NB4 (cell line): ENCODE measurements around the gene CIAPIN1.
A peak's percentile ranks its signal among the peaks of the same experiment; 100 is the strongest.

Experiments
- DNase-seq: peaks from one replicate; pipeline ENCODE4 v3.0.0; 2010; ENCODE audit warnings: low read depth
- H3K4me3 ChIP-seq: one replicate; pipeline ENCODE4 v1.5.1; 2011; ENCODE audit warnings: mild to moderate bottlenecking, low read depth, low read length, moderate library complexity
- CTCF ChIP-seq: IDR thresholded peaks from one replicate; pipeline ENCODE4 v1.5.1; 2012; ENCODE audit warnings: low read depth, low read length
- MAX ChIP-seq: IDR thresholded peaks from 2 replicates; pipeline ENCODE4 v1.6.1; 2011; ENCODE audit warnings: low read depth, low read length
- MYC ChIP-seq: IDR thresholded peaks from 2 replicates; pipeline ENCODE4 v1.6.1; 2011; ENCODE audit warnings: low read depth, low read length
- POLR2A ChIP-seq: IDR thresholded peaks from 2 replicates; pipeline ENCODE4 v1.6.1; 2011; ENCODE audit warnings: mild to moderate bottlenecking; ENCODE audit not compliant: insufficient read length; ENCODE audit errors: extremely low read depth

CIAPIN1 gene

DNA sequence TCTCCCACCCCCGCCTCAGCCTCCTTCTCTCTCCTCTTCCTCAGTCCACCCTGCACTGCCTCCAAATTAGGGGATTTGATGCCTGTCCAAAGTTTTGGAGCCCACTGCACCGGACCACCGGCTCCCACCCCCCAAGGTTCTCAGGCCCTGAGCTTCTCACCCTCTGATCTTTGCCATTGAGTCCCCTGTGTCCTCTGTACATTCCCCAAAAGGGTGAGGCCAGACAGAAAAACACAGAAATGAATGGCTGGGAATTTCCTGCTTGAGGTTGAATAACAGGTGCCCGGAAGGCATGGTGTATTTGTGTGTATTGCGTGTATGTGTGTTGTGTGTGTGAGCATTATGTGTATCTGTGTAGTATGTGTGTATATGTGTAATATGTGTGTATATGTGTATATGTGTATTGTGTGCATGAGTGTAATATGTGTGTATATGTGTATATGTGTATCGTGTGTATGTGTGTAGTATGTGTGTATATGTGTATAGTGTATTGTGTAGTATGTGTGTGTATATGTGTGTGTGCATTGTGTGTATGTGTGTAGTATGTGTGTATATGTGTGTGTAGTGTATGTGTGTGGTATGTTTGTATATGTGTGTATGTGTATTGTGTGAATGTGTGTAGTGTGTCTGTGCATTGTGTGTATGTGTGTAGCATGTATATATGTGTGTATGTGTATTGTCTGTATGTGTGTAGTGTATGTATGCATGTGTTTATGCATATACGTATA is 58.7 kb downstream of the CIAPIN1 start:
- H3K4me3 ChIP-seq: no peak overlapping the region
- TF ChIP-seq MAX (no peak), CTCF (no peak)
- no peak for DNase-seq

GRCh38 chr16:57387598-57388354 is 59.4 kb downstream of the CIAPIN1 start:
- H3K4me3 ChIP-seq: no peak overlapping the region
- TF ChIP-seq CTCF (no peak), POLR2A (no peak), MYC (no peak), MAX (no peak)
- no peak for DNase-seq

DNA sequence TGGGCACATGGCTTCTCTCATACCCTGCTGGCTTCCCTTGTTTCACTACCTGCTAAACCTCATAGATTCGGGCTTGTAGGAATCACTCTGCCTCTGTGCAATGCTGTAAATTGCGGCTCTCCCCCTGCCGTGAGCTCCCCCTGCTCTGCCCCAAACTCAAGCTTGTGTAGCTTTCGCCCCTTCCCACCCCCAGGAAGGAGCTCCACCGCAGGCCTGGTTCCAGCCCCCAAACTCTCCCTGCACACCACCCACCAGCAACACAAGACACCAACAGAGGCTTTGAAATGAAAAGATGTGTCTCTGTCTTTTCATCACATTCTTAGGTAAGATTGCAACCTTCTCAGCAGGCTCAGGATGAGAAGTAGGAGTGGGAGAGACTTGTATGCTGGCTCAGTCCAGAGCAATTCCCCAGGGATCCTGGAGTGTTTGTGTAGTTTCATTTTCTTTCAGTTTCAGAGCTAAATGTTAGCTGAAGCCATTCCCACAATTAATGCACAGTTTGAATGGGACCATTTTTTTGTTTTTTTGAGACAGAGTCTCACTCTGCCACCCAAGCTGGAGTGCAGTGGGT is 60.7 kb downstream of the CIAPIN1 start:
- H3K4me3 ChIP-seq: no peak overlapping the region
- no peak for DNase-seq
- TF ChIP-seq CTCF (no peak), POLR2A (no peak), MYC (no peak), MAX (no peak)

- TF ChIP-seq POLR2A: no peak
- TF ChIP-seq MYC: no peak
- no peak for DNase-seq
- H3K4me3 ChIP-seq: no peak overlapping the region
Measured at GRCh38 chr16:57385083-57385482, 62.1 kb downstream of the CIAPIN1 start.

DNA sequence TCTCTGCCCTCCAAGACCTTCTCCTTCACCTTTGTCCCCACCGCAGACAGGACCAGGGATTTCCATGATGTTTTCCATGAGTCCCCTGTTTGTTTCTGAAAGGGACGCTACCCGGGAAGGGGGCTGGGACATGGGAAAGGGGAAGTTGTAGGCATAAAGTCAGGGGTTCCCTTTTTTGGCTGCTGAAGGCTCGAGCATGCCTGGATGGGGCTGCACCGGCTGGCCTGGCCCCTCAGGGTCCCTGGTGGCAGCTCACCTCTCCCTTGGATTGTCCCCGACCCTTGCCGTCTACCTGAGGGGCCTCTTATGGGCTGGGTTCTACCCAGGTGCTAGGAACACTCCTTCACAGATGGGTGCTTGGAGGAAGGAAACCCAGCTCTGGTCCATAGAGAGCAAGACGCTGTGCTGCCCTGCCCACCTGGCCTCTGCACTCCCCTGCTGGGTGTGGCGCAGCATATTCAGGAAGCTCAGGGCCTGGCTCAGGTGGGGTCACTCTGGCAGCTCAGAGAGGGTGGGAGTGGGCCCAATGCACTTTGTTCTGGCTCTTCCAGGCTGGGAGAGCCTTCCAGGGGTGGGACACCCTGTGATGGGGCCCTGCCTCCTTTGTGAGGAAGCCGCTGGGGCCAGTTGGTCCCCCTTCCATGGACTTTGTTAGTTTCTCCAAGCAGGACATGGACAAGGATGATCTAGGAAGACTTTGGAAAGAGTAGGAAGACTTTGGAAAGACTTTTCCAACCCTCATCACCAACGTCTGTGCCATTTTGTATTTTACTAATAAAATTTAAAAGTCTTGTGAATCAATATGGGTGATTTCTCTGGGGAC is 62.7 kb downstream of the CIAPIN1 start:
- DNase-seq: peak; percentile 62
- no peak for TF ChIP-seq MYC
- no peak for TF ChIP-seq MAX
- H3K4me3 ChIP-seq: no peak overlapping the region

- peak; percentile 30 for DNase-seq
- no peak for TF ChIP-seq POLR2A
- no peak overlapping the region for H3K4me3 ChIP-seq
Measured at GRCh38 chr16:57383276-57384247, 63.6 kb downstream of the CIAPIN1 start.
